ENCODE measurements around the gene CST1.

Gene CST1

GRCh38 chr20:23697947-23698346, 52.8 kb downstream of the CST1 start:
- TF ChIP-seq FOXM1 (IDR thresholded peaks at IDR 0.05; ENCODE audit: borderline replicate concordance, low read depth) (no peak), ZBTB7A (IDR thresholded peaks at IDR 0.05; ENCODE audit: low read depth) (no peak), TAF1 (IDR thresholded peaks at IDR 0.05; ENCODE audit: low read depth) (no peak), EP300 (IDR thresholded peaks at IDR 0.05; ENCODE audit: borderline replicate concordance) (no peak), TEAD4 (IDR thresholded peaks at IDR 0.05) (no peak), CEBPB (IDR thresholded peaks at IDR 0.05) (no peak), CREB1 (IDR thresholded peaks at IDR 0.05; ENCODE audit: low read depth) (no peak), REST (IDR thresholded peaks at IDR 0.05; ENCODE audit: low read depth) (no peak), YY1 (IDR thresholded peaks at IDR 0.05; ENCODE audit: low read depth) (no peak), TCF12 (IDR thresholded peaks at IDR 0.05; ENCODE audit: low read depth) (no peak), NFIC (IDR thresholded peaks at IDR 0.05) (no peak), RAD21 (IDR thresholded peaks at IDR 0.05; ENCODE audit: low read depth) (no peak), EGR1 (IDR thresholded peaks at IDR 0.05) (no peak)
- TF ChIP-seq, protein P1, sequence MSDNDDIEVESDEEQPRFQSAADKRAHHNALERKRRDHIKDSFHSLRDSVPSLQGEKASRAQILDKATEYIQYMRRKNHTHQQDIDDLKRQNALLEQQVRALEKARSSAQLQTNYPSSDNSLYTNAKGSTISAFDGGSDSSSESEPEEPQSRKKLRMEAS (IDR thresholded peaks at IDR 0.05) = no peak
- TF ChIP-seq, protein P2, sequence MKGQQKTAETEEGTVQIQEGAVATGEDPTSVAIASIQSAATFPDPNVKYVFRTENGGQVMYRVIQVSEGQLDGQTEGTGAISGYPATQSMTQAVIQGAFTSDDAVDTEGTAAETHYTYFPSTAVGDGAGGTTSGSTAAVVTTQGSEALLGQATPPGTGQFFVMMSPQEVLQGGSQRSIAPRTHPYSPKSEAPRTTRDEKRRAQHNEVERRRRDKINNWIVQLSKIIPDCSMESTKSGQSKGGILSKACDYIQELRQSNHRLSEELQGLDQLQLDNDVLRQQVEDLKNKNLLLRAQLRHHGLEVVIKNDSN (IDR thresholded peaks at IDR 0.05) = no peak

All from Ishikawa (cell line).